GM18505 (cell line): ENCODE data around the gene USP19.

Experiments used
- ATAC-seq: cut with Tn5 transposase; IDR thresholded peaks from one replicate; pipeline ENCODE4 v1.9.1; 2021; ENCODE audit not compliant: unreplicated experiment
- POLR2A ChIP-seq: IDR thresholded peaks from 4 replicates; pipeline ENCODE4 v1.6.1; 2011; ENCODE audit warnings: borderline replicate concordance; ENCODE audit not compliant: insufficient read depth, insufficient read length; ENCODE audit errors: extremely low read depth

USP19 gene

GRCh38 chr3:49104052-49104426, 16.6 kb downstream of the USP19 start:
- TF ChIP-seq POLR2A, result no peak
- no peak for ATAC-seq

GRCh38 chr3:49100046-49100615, 20.5 kb downstream of the USP19 start:
- TF ChIP-seq POLR2A, result no peak
- no peak for ATAC-seq

GRCh38 chr3:49098910-49099630, 21.6 kb downstream of the USP19 start:
- TF ChIP-seq POLR2A, result no peak
- no peak for ATAC-seq

- ATAC-seq, result no peak
- TF ChIP-seq POLR2A, result no peak
These were observed 22.2 kb downstream of the USP19 start for GRCh38 chr3:49098429-49098828.

- peak; percentile 70 for ATAC-seq
- peak; percentile 83 for TF ChIP-seq POLR2A
These were observed 26.5 kb downstream of the USP19 start, which contains the start of gene QRICH1 for GRCh38 chr3:49093853-49094767. Gene QRICH1, minus strand, starts transcription at chr3:49094071. Its CDS starts 17,054 bp downstream, at chr3:49077017.

- peak; percentile 31 for ATAC-seq
- no peak for TF ChIP-seq POLR2A
These were observed 27.4 kb downstream of the USP19 start for GRCh38 chr3:49092938-49093852.

GRCh38 chr3:49081429-49081828, 39.2 kb downstream of the USP19 start:
- no peak for TF ChIP-seq POLR2A
- no peak for ATAC-seq

- TF ChIP-seq POLR2A, result no peak
- no peak for ATAC-seq
These were observed 41.4 kb downstream of the USP19 start for GRCh38 chr3:49079270-49079669.

GRCh38 chr3:49076646-49077045, 44.0 kb downstream of the USP19 start:
- TF ChIP-seq POLR2A, result no peak
- no peak for ATAC-seq

GRCh38 chr3:49076116-49076515, 44.5 kb downstream of the USP19 start:
- TF ChIP-seq POLR2A, result no peak
- no peak for ATAC-seq
